ENCODE measurements around the gene NCAPD3. TPM values are rescaled to one million over a fixed set of nuclear protein-coding genes. Genes with fewer than 3 reads are reported as not detected.

The NCAPD3 gene
- total RNA-seq, 2 experiments from 2014 or later, result 98.4 to 102 TPM

DNA sequence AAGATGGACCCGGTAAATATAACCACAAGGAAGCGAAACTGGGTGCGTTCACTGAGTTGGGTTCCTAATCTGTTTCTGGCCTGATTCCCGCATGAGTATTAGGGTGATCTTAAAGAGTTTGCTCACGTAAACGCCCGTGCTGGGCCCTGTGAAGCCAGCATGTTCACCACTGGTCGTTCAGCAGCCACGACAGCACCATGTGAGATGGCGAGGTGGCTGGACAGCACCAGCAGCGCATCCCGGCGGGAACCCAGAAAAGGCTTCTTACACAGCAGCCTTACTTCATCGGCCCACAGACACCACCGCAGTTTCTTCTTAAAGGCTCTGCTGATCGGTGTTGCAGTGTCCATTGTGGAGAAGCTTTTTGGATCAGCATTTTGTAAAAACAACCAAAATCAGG is 74.4 kb downstream of the NCAPD3 start:
- TF ChIP-seq CTCF (IDR thresholded peaks at IDR 0.05), result no peak
- DNase-seq, result no peak
- Mint-ChIP-seq H3K27me3 (no peaks in the 10 kb centered on the region), H3K36me3 (ENCODE audit: low read depth) (peaks cover 40% of the 10 kb centered on the region), H3K4me3 (no peak overlapping the region), H3K4me1 (ENCODE audit: low read depth) (peaks cover under 1% of the 10 kb centered on the region), H3K9me3 (no peaks in the 10 kb centered on the region), H3K27ac (no peak overlapping the region)
- ChIA-PET POLR2A (interaction anchor here (1.4 to 1.6 kb wide), 2 partner anchors 26 to 38 kb away, joined by 3 to 4 read pairs; no protein-coding TSS in a partner anchor), CTCF (interaction anchor here (1.2 to 1.6 kb wide), 2 partner anchors 13 to 99 kb away, joined by 3 read pairs; no protein-coding TSS in a partner anchor)
- intact Hi-C loops (cut with micrococcal nuclease), result no loop called here
- ATAC-seq, result no peak

GRCh38 chr11:134146598-134146997 is 77.2 kb downstream of the NCAPD3 start:
- no peak overlapping the region for H3K4me3 Mint-ChIP-seq
- no peak for ATAC-seq
- H3K9me3 Mint-ChIP-seq, result no peaks in the 10 kb centered on the region
- peaks cover 28% of the 10 kb centered on the region for H3K36me3 Mint-ChIP-seq (ENCODE audit: low read depth)
- no peak overlapping the region for H3K27ac Mint-ChIP-seq
- ChIA-PET POLR2A (interaction anchor here (0.6 to 1.3 kb wide), 2 partner anchors 41 to 228 kb away, joined by 3 read pairs; no protein-coding TSS in a partner anchor), CTCF (no interaction called here)
- DNase-seq, result no peak
- intact Hi-C loops (cut with micrococcal nuclease), result no loop called here
- no peaks in the 10 kb centered on the region for H3K27me3 Mint-ChIP-seq
- H3K4me1 Mint-ChIP-seq (ENCODE audit: low read depth), result peaks cover 10% of the 10 kb centered on the region
- no peak for TF ChIP-seq CTCF (IDR thresholded peaks at IDR 0.05)

GRCh38 chr11:134145715-134146114 is 78.1 kb downstream of the NCAPD3 start:
- Mint-ChIP-seq H3K27me3 (no peaks in the 10 kb centered on the region), H3K27ac (no peak overlapping the region), H3K9me3 (no peaks in the 10 kb centered on the region), H3K4me1 (ENCODE audit: low read depth) (peaks cover 10% of the 10 kb centered on the region), H3K4me3 (no peak overlapping the region), H3K36me3 (ENCODE audit: low read depth) (peaks cover 22% of the 10 kb centered on the region)
- DNase-seq (no peak), ATAC-seq (no peak)
- no peak for TF ChIP-seq CTCF (IDR thresholded peaks at IDR 0.05)
- ChIA-PET CTCF (no interaction called here), POLR2A (interaction anchor here (1.3 kb wide), 1 partner anchor 42 kb away, joined by 3 read pairs; no protein-coding TSS in a partner anchor)
- intact Hi-C loops (cut with micrococcal nuclease), result no loop called here

GRCh38 chr11:134144744-134145143 is 79.0 kb downstream of the NCAPD3 start:
- Mint-ChIP-seq H3K27ac (peak overlapping the region; percentile 20), H3K9me3 (no peaks in the 10 kb centered on the region), H3K4me3 (no peak overlapping the region), H3K4me1 (ENCODE audit: low read depth) (peaks cover 11% of the 10 kb centered on the region), H3K27me3 (no peaks in the 10 kb centered on the region), H3K36me3 (ENCODE audit: low read depth) (peaks cover 22% of the 10 kb centered on the region)
- ChIA-PET POLR2A (interaction anchor here (0.7 kb wide), 1 partner anchor 94 kb away, joined by 3 read pairs; no protein-coding TSS in a partner anchor), CTCF (interaction anchor here (0.9 to 1.3 kb wide), 2 partner anchors 95 to 217 kb away, joined by 4 read pairs; no protein-coding TSS in a partner anchor)
- no peak for ATAC-seq
- no peak for TF ChIP-seq CTCF (IDR thresholded peaks at IDR 0.05)
- no peak for DNase-seq
- intact Hi-C loops (cut with micrococcal nuclease), result loop anchor here (5.0 kb wide), 1 partner anchor 197 kb away; no protein-coding TSS in a partner anchor

DNA sequence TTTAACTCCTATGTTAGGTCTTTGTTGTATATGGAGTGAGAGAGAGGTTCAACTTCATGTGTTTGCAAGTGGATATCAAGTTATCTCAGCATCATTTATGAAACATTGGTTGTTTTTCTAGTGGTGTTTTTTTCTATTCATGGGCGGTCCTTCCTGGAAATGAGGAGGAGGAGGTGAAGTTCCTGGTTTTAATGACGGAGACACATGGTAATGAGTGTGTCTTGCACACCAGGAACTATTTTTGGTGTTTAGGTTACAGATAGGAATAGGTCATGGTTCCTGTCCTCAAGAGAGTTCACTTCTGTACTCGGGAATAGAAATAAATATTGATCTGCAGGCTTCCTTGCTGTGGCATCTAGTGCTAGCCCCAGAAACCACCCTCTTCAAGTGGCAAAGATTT is 80.0 kb downstream of the NCAPD3 start:
- no peaks in the 10 kb centered on the region for H3K9me3 Mint-ChIP-seq
- peak overlapping the region; percentile 34 for H3K27ac Mint-ChIP-seq
- no peak for DNase-seq
- H3K4me1 Mint-ChIP-seq (ENCODE audit: low read depth), result peaks cover 18% of the 10 kb centered on the region
- no peaks in the 10 kb centered on the region for H3K27me3 Mint-ChIP-seq
- no peak for ATAC-seq
- no peak for TF ChIP-seq CTCF (IDR thresholded peaks at IDR 0.05)
- ChIA-PET POLR2A (no interaction called here), CTCF (interaction anchor here (1.3 to 1.5 kb wide), 2 partner anchors 94 kb away, joined by 4 read pairs; no protein-coding TSS in a partner anchor)
- H3K36me3 Mint-ChIP-seq (ENCODE audit: low read depth), result peaks cover 19% of the 10 kb centered on the region
- H3K4me3 Mint-ChIP-seq, result no peak overlapping the region
- intact Hi-C loops (cut with micrococcal nuclease), result loop anchor here (5.0 kb wide), 1 partner anchor 196 kb away; no protein-coding TSS in a partner anchor
